Thoracic aorta (tissue), 2 donors: ENCODE measurements around the gene MLXIP. TPM values are rescaled to one million over a fixed set of nuclear protein-coding genes. Genes with fewer than 3 reads are reported as not detected.

ENCODE experiments used
- ATAC-seq: fragments of 150-250 bp; one replicate; pipeline ENCODE4 v1.8.0; 2017; ENCODE audit warnings: low read depth; ENCODE audit not compliant: insufficient number of reproducible peaks, low FRiP score
- DNase-seq: peaks from one replicate; pipeline ENCODE4 v3.0.0-alpha.2; 2020; ENCODE audit warnings: low spot score
- H3K27ac ChIP-seq, 2 donors: fragments of 200-600 bp; sonication (generic); 1 replicate in 1 of 2; 2 replicates in 1 of 2; pipeline ENCODE4 v1.5.1; 2016; ENCODE audit warnings: mild to moderate bottlenecking in 2 of 2, moderate library complexity in 2 of 2
- H3K27me3 ChIP-seq: fragments of 200-600 bp; sonication (generic); replicated peaks from 2 replicates; pipeline ENCODE4 v1.6.0; 2016; ENCODE audit warnings: mild to moderate bottlenecking; ENCODE audit not compliant: insufficient read depth
- H3K36me3 ChIP-seq: fragments of 200-600 bp; sonication (generic); one replicate; pipeline ENCODE4 v1.5.1; 2016
- H3K4me1 ChIP-seq, 2 donors: fragments of 200-600 bp; sonication (generic); 1 replicate in 1 of 2; 2 replicates in 1 of 2; pipeline versions ENCODE4 v1.5.1 to v1.6.0; 2016; ENCODE audit warnings: low read depth in 2 of 2, mild to moderate bottlenecking in 1 of 2; ENCODE audit not compliant: control insufficient read depth in 1 of 2
- H3K4me3 ChIP-seq: fragments of 200-600 bp; sonication (generic); 2 replicates; pipeline ENCODE4 v1.5.1; 2016; ENCODE audit warnings: mild to moderate bottlenecking
- H3K9me3 ChIP-seq: fragments of 200-600 bp; sonication (generic); 2 replicates; pipeline ENCODE4 v1.5.1; 2016
- CTCF ChIP-seq: fragments of 200-600 bp; sonication (generic); IDR thresholded peaks from one replicate; pipeline ENCODE4 v1.5.1; 2019; ENCODE audit warnings: antibody characterized with exemption
- total RNA-seq, 2 donors: library from RNA; depleted of rRNA; stranded (reverse); fragments of >200 nt; gene quantifications; one replicate each; pipeline versions ENCODE4 v1.1.0 to v1.2.3, GENCODE V29; 2016

The MLXIP gene
- 10 to 100 TPM; 35.5 to 50.3 TPM for total RNA-seq

GRCh38 chr12:122078141-122079032 lies at the start of gene MLXIP:
TSS of gene MLXIP (plus strand) at chr12:122078756. CDS start at chr12:122078854, 98 bp downstream.
- ATAC-seq (peak; percentile 85), DNase-seq (peak; percentile 65)
- TF ChIP-seq CTCF = no peak
- Histone ChIP-seq H3K4me1 (peaks cover 22 to 48% of the 10 kb centered on the region in 2 donors), H3K4me3 (peak within 1 kb of the TSS; percentile 87), H3K9me3 (no peaks in the 10 kb centered on the region), H3K36me3 (no peaks in the 10 kb centered on the region), H3K27ac (peak within 1 kb of the TSS; percentile 80 to 82), H3K27me3 (no peaks in the 10 kb centered on the region)

GRCh38 chr12:122028905-122029560 lies 49.5 kb upstream of the MLXIP start:
- Histone ChIP-seq H3K4me3 (no peak overlapping the region), H3K27ac (no peak overlapping the region), H3K9me3 (no peaks in the 10 kb centered on the region), H3K36me3 (no peaks in the 10 kb centered on the region), H3K4me1 (peaks cover 3 to 31% of the 10 kb centered on the region in 2 donors), H3K27me3 (no peaks in the 10 kb centered on the region)
- no peak for TF ChIP-seq CTCF
- ATAC-seq (no peak), DNase-seq (no peak)

GRCh38 chr12:122029620-122030423 lies 48.7 kb upstream of the MLXIP start:
- DNase-seq (no peak), ATAC-seq (no peak)
- Histone ChIP-seq H3K36me3 (no peaks in the 10 kb centered on the region), H3K4me3 (no peak overlapping the region), H3K27me3 (no peaks in the 10 kb centered on the region), H3K4me1 (peaks cover 4 to 31% of the 10 kb centered on the region in 2 donors), H3K9me3 (no peaks in the 10 kb centered on the region), H3K27ac (no peak overlapping the region)
- no peak for TF ChIP-seq CTCF

- no peak for ATAC-seq
- peaks cover 3% of the 10 kb centered on the region for H3K36me3 ChIP-seq
- H3K27me3 ChIP-seq = no peaks in the 10 kb centered on the region
- no peak for DNase-seq
- TF ChIP-seq CTCF = no peak
- H3K27ac ChIP-seq = no peak overlapping the region
- H3K9me3 ChIP-seq = no peaks in the 10 kb centered on the region
- H3K4me1 ChIP-seq = peaks cover 11 to 38% of the 10 kb centered on the region in 2 donors
- H3K4me3 ChIP-seq = no peak overlapping the region
Observed at GRCh38 chr12:122030424-122031035, 48.0 kb upstream of the MLXIP start.
